HepG2 (cell line): ENCODE measurements around the gene FRS2.

Experiments
- ASH2L ChIP-seq: fragments of 300-600, 200-600 bp; sonication (generic); IDR thresholded peaks from 2 replicates; pipeline ENCODE4 v1.7.0; 2017; ENCODE audit warnings: low read depth, mild to moderate bottlenecking, moderate library complexity, mixed read lengths, low read length; ENCODE audit not compliant: insufficient read length
- CHD2 ChIP-seq: IDR thresholded peaks from 2 replicates; pipeline ENCODE4 v1.6.1; 2011; ENCODE audit warnings: low read depth, low read length, improper control_type of control experiment
- ELF1 ChIP-seq: sonication (generic); formaldehyde crosslinking; IDR thresholded peaks from 2 replicates; pipeline ENCODE4 v1.4.0; 2020; ENCODE audit warnings: missing genetic modification reagents
- FOXA1 ChIP-seq, 2 experiments: fragments of 450-650 bp in 1 of 2; sonication (generic) in 1 of 2; formaldehyde crosslinking in 1 of 2; IDR thresholded peaks; 2 replicates each; pipeline versions ENCODE4 v1.4.0 to v1.6.1; 2016 to 2020; ENCODE audit warnings: missing genetic modification reagents in 1 of 2
- JUN ChIP-seq: sonication (generic); formaldehyde crosslinking; IDR thresholded peaks from 2 replicates; pipeline ENCODE4 v1.4.0; 2020; ENCODE audit warnings: mild to moderate bottlenecking, missing genetic modification reagents
- NCOA2 ChIP-seq: sonication (generic); formaldehyde crosslinking; IDR thresholded peaks from 2 replicates; pipeline ENCODE4 v1.8.0; 2022; ENCODE audit warnings: inconsistent platforms
- RXRB ChIP-seq: IDR thresholded peaks from 2 replicates; pipeline ENCODE4 v1.6.1; 2016; ENCODE audit warnings: borderline replicate concordance, missing genetic modification reagents, missing compliant biosample characterization
- ZNF510 ChIP-seq: sonication (generic); formaldehyde crosslinking; IDR thresholded peaks from 2 replicates; pipeline ENCODE4 v1.4.0; 2020; ENCODE audit warnings: low read depth, mild to moderate bottlenecking, missing genetic modification reagents
- ZNF563 ChIP-seq: sonication (generic); formaldehyde crosslinking; IDR thresholded peaks from 2 replicates; pipeline ENCODE4 v1.8.0; 2022; ENCODE audit warnings: mild to moderate bottlenecking, moderate library complexity, missing genetic modification reagents
- TF ChIP-seq, protein P1 (sequence below): sonication (generic); formaldehyde crosslinking; IDR thresholded peaks from 2 replicates; pipeline ENCODE4 v1.5.0; 2020; ENCODE audit warnings: mild to moderate bottlenecking, missing genetic modification reagents, moderate library complexity
- TF ChIP-seq, protein P2 (sequence below): sonication (generic); formaldehyde crosslinking; IDR thresholded peaks from 2 replicates; pipeline ENCODE4 v1.4.0; 2020; ENCODE audit warnings: missing genetic modification reagents

DNA sequence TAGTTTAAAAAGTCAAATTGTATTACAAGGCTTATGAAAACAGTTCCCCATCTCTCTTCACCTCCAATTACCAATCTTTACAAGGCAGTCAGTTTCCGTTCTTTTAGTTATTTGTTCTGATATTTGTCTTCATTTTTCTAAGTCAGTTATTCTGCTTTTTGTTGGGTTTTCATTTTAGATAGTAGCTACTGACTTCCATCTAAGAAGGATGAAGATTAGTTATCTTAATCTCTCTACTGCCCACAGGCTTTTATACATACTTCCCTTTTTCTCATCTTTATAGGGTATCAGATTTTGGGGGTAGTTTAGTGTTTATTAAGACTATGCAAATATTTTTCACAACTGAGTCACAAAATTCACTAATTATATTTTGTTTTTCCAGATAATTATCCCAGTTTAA lies 38.4 kb downstream of the FRS2 start:
- no peak for TF ChIP-seq ASH2L
- TF ChIP-seq RXRB (CRISPR knock-in tag) = no peak
- TF ChIP-seq, protein P1, sequence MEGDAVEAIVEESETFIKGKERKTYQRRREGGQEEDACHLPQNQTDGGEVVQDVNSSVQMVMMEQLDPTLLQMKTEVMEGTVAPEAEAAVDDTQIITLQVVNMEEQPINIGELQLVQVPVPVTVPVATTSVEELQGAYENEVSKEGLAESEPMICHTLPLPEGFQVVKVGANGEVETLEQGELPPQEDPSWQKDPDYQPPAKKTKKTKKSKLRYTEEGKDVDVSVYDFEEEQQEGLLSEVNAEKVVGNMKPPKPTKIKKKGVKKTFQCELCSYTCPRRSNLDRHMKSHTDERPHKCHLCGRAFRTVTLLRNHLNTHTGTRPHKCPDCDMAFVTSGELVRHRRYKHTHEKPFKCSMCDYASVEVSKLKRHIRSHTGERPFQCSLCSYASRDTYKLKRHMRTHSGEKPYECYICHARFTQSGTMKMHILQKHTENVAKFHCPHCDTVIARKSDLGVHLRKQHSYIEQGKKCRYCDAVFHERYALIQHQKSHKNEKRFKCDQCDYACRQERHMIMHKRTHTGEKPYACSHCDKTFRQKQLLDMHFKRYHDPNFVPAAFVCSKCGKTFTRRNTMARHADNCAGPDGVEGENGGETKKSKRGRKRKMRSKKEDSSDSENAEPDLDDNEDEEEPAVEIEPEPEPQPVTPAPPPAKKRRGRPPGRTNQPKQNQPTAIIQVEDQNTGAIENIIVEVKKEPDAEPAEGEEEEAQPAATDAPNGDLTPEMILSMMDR (CRISPR knock-in tag) = no peak
- TF ChIP-seq ZNF510 (CRISPR knock-in tag) = no peak
- TF ChIP-seq NCOA2 (CRISPR knock-in tag) = no peak
- no peak for TF ChIP-seq ZNF563
- TF ChIP-seq, protein P2, sequence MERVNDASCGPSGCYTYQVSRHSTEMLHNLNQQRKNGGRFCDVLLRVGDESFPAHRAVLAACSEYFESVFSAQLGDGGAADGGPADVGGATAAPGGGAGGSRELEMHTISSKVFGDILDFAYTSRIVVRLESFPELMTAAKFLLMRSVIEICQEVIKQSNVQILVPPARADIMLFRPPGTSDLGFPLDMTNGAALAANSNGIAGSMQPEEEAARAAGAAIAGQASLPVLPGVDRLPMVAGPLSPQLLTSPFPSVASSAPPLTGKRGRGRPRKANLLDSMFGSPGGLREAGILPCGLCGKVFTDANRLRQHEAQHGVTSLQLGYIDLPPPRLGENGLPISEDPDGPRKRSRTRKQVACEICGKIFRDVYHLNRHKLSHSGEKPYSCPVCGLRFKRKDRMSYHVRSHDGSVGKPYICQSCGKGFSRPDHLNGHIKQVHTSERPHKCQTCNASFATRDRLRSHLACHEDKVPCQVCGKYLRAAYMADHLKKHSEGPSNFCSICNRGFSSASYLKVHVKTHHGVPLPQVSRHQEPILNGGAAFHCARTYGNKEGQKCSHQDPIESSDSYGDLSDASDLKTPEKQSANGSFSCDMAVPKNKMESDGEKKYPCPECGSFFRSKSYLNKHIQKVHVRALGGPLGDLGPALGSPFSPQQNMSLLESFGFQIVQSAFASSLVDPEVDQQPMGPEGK (CRISPR knock-in tag) = no peak
- TF ChIP-seq FOXA1 (IDR thresholded peaks at IDR 0.05) = no peak
- TF ChIP-seq FOXA1 (CRISPR knock-in tag; IDR thresholded peaks at IDR 0.05) = no peak
- no peak for TF ChIP-seq ELF1
- TF ChIP-seq JUN (CRISPR knock-in tag) = no peak
- TF ChIP-seq CHD2 = no peak
